WTC11 (cell line): Measurements from ENCODE around the gene TEN1. TPM values are rescaled to one million over a fixed set of nuclear protein-coding genes. Genes with fewer than 3 reads are reported as not detected.

Experiments
- ELF4 ChIP-seq: sonication (generic); formaldehyde crosslinking; IDR thresholded peaks from 2 replicates; pipeline ENCODE4 v1.8.1; 2022; ENCODE audit warnings: low read depth, mild to moderate bottlenecking, moderate library complexity, missing genetic modification reagents
- ETV6 ChIP-seq: sonication (generic); formaldehyde crosslinking; IDR thresholded peaks from 2 replicates; pipeline ENCODE4 v1.8.1; 2022; ENCODE audit warnings: mild to moderate bottlenecking, missing genetic modification reagents
- FOXJ3 ChIP-seq: sonication (generic); formaldehyde crosslinking; IDR thresholded peaks from 2 replicates; pipeline ENCODE4 v1.9.0; 2021; ENCODE audit warnings: missing genetic modification reagents, mild to moderate bottlenecking, borderline replicate concordance
- GABPB1 ChIP-seq: sonication (generic); formaldehyde crosslinking; IDR thresholded peaks from 2 replicates; pipeline ENCODE4 v1.8.1; 2023; ENCODE audit warnings: mild to moderate bottlenecking, missing genetic modification reagents
- KAT7 ChIP-seq: sonication (generic); formaldehyde crosslinking; IDR thresholded peaks from 2 replicates; pipeline ENCODE4 v1.8.1; 2023; ENCODE audit warnings: missing genetic modification reagents, mild to moderate bottlenecking, borderline replicate concordance
- MYBL2 ChIP-seq: sonication (generic); formaldehyde crosslinking; IDR thresholded peaks from 2 replicates; pipeline ENCODE4 v1.8.1; 2023; ENCODE audit warnings: mild to moderate bottlenecking, moderate library complexity, missing genetic modification reagents
- NR2C2 ChIP-seq: sonication (generic); formaldehyde crosslinking; IDR thresholded peaks from 2 replicates; pipeline ENCODE4 v1.8.0; 2022; ENCODE audit warnings: mild to moderate bottlenecking, missing genetic modification reagents
- RORB ChIP-seq: fragments of 250-450 bp; sonication (Bioruptor Pico); IDR thresholded peaks from 2 replicates; pipeline ENCODE4 v1.9.0; 2021; ENCODE audit warnings: mild to moderate bottlenecking
- TCF7 ChIP-seq: sonication (generic); formaldehyde crosslinking; IDR thresholded peaks from 2 replicates; pipeline ENCODE4 v1.8.0; 2022; ENCODE audit warnings: mild to moderate bottlenecking, low read depth, missing genetic modification reagents, moderate library complexity
- USF1 ChIP-seq: sonication (generic); formaldehyde crosslinking; IDR thresholded peaks from 2 replicates; pipeline ENCODE4 v1.8.0; 2022; ENCODE audit warnings: mild to moderate bottlenecking, missing genetic modification reagents
- ZNF281 ChIP-seq: sonication (generic); formaldehyde crosslinking; IDR thresholded peaks from 2 replicates; pipeline ENCODE4 v1.8.0; 2023; ENCODE audit warnings: mild to moderate bottlenecking, missing genetic modification reagents
- ZNF423 ChIP-seq: fragments of 250-450 bp; sonication (Bioruptor Pico); IDR thresholded peaks from 2 replicates; pipeline ENCODE4 v2.1.2; 2022; ENCODE audit warnings: mild to moderate bottlenecking, moderate library complexity
- ZNF532 ChIP-seq: fragments of 250-450 bp; sonication (Bioruptor Pico); IDR thresholded peaks from 2 replicates; pipeline ENCODE4 v1.9.0; 2021; ENCODE audit warnings: mild to moderate bottlenecking, borderline replicate concordance
- total RNA-seq: library from RNA; stranded (reverse); gene quantifications from 3 replicates; pipeline ENCODE4 v1.2.3, GENCODE V29; 2021
- TF ChIP-seq, protein P1 (sequence below): sonication (generic); formaldehyde crosslinking; IDR thresholded peaks from 2 replicates; pipeline ENCODE4 v1.8.0; 2022; ENCODE audit warnings: missing genetic modification reagents
- TF ChIP-seq, protein P2 (sequence below): fragments of 250-450 bp; sonication (Bioruptor Pico); IDR thresholded peaks from 2 replicates; pipeline ENCODE4 v2.1.2; 2022; ENCODE audit warnings: mild to moderate bottlenecking, moderate library complexity
- TF ChIP-seq, protein P3 (sequence below): sonication (generic); formaldehyde crosslinking; IDR thresholded peaks from 2 replicates; pipeline ENCODE4 v1.8.1; 2023; ENCODE audit warnings: mild to moderate bottlenecking, missing genetic modification reagents, borderline replicate concordance
- TF ChIP-seq, protein P4 (sequence below): sonication (generic); formaldehyde crosslinking; IDR thresholded peaks from 2 replicates; pipeline ENCODE4 v1.8.1; 2023; ENCODE audit warnings: mild to moderate bottlenecking, missing genetic modification reagents, moderate library complexity
- TF ChIP-seq, protein P5 (sequence below): sonication (generic); formaldehyde crosslinking; IDR thresholded peaks from 2 replicates; pipeline ENCODE4 v1.8.0; 2022; ENCODE audit warnings: mild to moderate bottlenecking, missing genetic modification reagents

Gene TEN1
- total RNA-seq, 1 experiment from 2014 or later: 15.6 TPM

DNA sequence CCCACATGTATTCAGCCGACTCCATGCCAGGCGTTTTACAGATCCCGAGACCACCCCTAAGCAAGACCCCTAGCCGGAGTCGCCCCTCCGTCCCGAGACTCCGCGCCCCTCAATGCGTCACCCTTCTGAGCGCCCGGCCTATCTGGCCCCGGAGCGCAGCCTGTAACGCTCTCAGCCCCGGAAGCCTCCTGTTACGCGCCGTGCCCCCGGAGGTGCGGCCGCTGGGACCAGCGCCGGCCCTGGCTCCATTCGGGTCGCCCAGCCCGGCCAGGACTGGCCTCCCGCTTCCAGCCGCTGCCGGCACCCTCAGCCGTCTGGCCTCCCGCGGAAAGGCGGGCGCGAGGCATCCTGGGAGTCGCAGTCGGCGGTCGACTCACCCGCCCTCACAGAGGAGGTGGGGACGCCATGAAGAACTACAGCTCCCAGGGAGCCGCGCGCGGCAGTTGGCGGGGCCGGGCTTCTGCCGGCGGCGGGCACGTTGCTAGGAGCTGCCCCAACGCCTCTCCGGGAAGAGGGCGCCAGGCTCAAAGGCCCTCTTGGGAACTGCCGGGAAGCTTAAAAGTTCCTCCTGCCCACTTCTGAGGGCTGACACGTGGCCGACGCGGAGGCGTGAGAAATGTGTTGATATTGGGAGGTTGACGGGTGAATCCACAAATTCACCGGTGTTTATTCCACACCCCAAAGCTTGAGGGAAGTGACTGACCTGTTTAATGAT is 38.2 kb upstream of the TEN1 start, which contains the start of gene FBF1 (continued):
- TF ChIP-seq, protein P1, sequence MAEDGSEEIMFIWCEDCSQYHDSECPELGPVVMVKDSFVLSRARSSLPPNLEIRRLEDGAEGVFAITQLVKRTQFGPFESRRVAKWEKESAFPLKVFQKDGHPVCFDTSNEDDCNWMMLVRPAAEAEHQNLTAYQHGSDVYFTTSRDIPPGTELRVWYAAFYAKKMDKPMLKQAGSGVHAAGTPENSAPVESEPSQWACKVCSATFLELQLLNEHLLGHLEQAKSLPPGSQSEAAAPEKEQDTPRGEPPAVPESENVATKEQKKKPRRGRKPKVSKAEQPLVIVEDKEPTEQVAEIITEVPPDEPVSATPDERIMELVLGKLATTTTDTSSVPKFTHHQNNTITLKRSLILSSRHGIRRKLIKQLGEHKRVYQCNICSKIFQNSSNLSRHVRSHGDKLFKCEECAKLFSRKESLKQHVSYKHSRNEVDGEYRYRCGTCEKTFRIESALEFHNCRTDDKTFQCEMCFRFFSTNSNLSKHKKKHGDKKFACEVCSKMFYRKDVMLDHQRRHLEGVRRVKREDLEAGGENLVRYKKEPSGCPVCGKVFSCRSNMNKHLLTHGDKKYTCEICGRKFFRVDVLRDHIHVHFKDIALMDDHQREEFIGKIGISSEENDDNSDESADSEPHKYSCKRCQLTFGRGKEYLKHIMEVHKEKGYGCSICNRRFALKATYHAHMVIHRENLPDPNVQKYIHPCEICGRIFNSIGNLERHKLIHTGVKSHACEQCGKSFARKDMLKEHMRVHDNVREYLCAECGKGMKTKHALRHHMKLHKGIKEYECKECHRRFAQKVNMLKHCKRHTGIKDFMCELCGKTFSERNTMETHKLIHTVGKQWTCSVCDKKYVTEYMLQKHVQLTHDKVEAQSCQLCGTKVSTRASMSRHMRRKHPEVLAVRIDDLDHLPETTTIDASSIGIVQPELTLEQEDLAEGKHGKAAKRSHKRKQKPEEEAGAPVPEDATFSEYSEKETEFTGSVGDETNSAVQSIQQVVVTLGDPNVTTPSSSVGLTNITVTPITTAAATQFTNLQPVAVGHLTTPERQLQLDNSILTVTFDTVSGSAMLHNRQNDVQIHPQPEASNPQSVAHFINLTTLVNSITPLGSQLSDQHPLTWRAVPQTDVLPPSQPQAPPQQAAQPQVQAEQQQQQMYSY (CRISPR knock-in tag): peak; percentile 68
- TF ChIP-seq, protein P2, sequence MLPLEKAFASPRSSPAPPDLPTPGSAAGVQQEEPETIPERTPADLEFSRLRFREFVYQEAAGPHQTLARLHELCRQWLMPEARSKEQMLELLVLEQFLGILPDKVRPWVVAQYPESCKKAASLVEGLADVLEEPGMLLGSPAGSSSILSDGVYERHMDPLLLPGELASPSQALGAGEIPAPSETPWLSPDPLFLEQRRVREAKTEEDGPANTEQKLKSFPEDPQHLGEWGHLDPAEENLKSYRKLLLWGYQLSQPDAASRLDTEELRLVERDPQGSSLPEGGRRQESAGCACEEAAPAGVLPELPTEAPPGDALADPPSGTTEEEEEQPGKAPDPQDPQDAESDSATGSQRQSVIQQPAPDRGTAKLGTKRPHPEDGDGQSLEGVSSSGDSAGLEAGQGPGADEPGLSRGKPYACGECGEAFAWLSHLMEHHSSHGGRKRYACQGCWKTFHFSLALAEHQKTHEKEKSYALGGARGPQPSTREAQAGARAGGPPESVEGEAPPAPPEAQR (CRISPR knock-in tag): no peak
- TF ChIP-seq, protein P3, sequence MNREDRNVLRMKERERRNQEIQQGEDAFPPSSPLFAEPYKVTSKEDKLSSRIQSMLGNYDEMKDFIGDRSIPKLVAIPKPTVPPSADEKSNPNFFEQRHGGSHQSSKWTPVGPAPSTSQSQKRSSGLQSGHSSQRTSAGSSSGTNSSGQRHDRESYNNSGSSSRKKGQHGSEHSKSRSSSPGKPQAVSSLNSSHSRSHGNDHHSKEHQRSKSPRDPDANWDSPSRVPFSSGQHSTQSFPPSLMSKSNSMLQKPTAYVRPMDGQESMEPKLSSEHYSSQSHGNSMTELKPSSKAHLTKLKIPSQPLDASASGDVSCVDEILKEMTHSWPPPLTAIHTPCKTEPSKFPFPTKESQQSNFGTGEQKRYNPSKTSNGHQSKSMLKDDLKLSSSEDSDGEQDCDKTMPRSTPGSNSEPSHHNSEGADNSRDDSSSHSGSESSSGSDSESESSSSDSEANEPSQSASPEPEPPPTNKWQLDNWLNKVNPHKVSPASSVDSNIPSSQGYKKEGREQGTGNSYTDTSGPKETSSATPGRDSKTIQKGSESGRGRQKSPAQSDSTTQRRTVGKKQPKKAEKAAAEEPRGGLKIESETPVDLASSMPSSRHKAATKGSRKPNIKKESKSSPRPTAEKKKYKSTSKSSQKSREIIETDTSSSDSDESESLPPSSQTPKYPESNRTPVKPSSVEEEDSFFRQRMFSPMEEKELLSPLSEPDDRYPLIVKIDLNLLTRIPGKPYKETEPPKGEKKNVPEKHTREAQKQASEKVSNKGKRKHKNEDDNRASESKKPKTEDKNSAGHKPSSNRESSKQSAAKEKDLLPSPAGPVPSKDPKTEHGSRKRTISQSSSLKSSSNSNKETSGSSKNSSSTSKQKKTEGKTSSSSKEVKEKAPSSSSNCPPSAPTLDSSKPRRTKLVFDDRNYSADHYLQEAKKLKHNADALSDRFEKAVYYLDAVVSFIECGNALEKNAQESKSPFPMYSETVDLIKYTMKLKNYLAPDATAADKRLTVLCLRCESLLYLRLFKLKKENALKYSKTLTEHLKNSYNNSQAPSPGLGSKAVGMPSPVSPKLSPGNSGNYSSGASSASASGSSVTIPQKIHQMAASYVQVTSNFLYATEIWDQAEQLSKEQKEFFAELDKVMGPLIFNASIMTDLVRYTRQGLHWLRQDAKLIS: peak; percentile 72; the same call in 1 of the 2 replicates
- TF ChIP-seq USF1 (CRISPR knock-in tag) (peak; percentile 33; the same call in 1 of the 2 replicates), ZNF423 (CRISPR knock-in tag) (peak; percentile 58), NR2C2 (CRISPR knock-in tag) (no peak), RORB (CRISPR knock-in tag) (no peak), ZNF532 (CRISPR knock-in tag) (peak; percentile 72; the same call in 1 of the 2 replicates), ELF4 (0 out of 2 replicates have a peak, but pooled peaks have one; percentile 52), MYBL2 (CRISPR knock-in tag) (0 out of 2 replicates have a peak, but pooled peaks have one; percentile 80), TCF7 (CRISPR knock-in tag) (no peak), ETV6 (CRISPR knock-in tag) (peak; percentile 60; the same call in 1 of the 2 replicates), GABPB1 (CRISPR knock-in tag) (0 out of 2 replicates have a peak, but pooled peaks have one; percentile 54), KAT7 (CRISPR knock-in tag) (no peak), ZNF281 (CRISPR knock-in tag) (0 out of 2 replicates have a peak, but pooled peaks have one; percentile 38), FOXJ3 (CRISPR knock-in tag) (no peak)
- TF ChIP-seq, protein P4, sequence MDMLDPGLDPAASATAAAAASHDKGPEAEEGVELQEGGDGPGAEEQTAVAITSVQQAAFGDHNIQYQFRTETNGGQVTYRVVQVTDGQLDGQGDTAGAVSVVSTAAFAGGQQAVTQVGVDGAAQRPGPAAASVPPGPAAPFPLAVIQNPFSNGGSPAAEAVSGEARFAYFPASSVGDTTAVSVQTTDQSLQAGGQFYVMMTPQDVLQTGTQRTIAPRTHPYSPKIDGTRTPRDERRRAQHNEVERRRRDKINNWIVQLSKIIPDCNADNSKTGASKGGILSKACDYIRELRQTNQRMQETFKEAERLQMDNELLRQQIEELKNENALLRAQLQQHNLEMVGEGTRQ (CRISPR knock-in tag): peak; percentile 63
- TF ChIP-seq, protein P5, sequence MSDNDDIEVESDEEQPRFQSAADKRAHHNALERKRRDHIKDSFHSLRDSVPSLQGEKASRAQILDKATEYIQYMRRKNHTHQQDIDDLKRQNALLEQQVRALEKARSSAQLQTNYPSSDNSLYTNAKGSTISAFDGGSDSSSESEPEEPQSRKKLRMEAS (CRISPR knock-in tag): peak; percentile 78
